GM23338 (cell line): ENCODE measurements around the gene OR52E2. TPM values are rescaled to one million over a fixed set of nuclear protein-coding genes. Genes with fewer than 3 reads are reported as not detected.
A peak's percentile ranks its signal among the peaks of the same experiment; 100 is the strongest.

ENCODE experiments used
- ATAC-seq: fragments of 200-7000 bp; cut with Tn5 transposase; 3 replicates; pipeline ENCODE4 v1.9.1; 2020
- DNase-seq: peaks from one replicate; pipeline ENCODE4 v3.0.0-alpha.2; 2015; ENCODE audit warnings: low spot score
- H2AFZ ChIP-seq: fragments of 200-600 bp; sonication (generic); 2 replicates; pipeline ENCODE4 v1.8.0; 2016; ENCODE audit warnings: antibody characterized with exemption, mild to moderate bottlenecking, moderate library complexity
- H3F3A ChIP-seq: fragments of 200-600 bp; sonication (generic); replicated peaks from 2 replicates; pipeline ENCODE4 v1.8.0; 2017; ENCODE audit warnings: antibody characterized with exemption, mixed run types, low read depth
- H3K27ac ChIP-seq: fragments of 200-600 bp; sonication (generic); 2 replicates; pipeline ENCODE4 v1.6.1; 2016; ENCODE audit warnings: low read depth
- H3K27me3 ChIP-seq: fragments of 200-600 bp; sonication (generic); 2 replicates; pipeline ENCODE4 v1.8.0; 2016; ENCODE audit warnings: mild to moderate bottlenecking, mixed run types, moderate library complexity; ENCODE audit not compliant: insufficient read depth
- H3K36me3 ChIP-seq: fragments of 200-600 bp; sonication (generic); 2 replicates; pipeline ENCODE4 v1.8.0; 2016; ENCODE audit warnings: mild to moderate bottlenecking; ENCODE audit not compliant: insufficient read depth
- H3K4me1 ChIP-seq: fragments of 200-600 bp; sonication (generic); 2 replicates; pipeline ENCODE4 v1.8.0; 2016; ENCODE audit warnings: mild to moderate bottlenecking, moderate library complexity; ENCODE audit not compliant: insufficient read depth
- H3K4me2 ChIP-seq: fragments of 200-600 bp; sonication (generic); 2 replicates; pipeline ENCODE4 v1.7.1; 2017; ENCODE audit warnings: mixed run types
- H3K4me3 ChIP-seq: fragments of 200-600 bp; sonication (generic); 2 replicates; pipeline ENCODE4 v1.6.1; 2016; ENCODE audit warnings: mixed run types
- H3K79me2 ChIP-seq: fragments of 200-600 bp; sonication (generic); replicated peaks from 2 replicates; pipeline ENCODE4 v1.8.0; 2017; ENCODE audit warnings: mild to moderate bottlenecking; ENCODE audit not compliant: insufficient read depth
- H3K9me2 ChIP-seq: fragments of 200-600 bp; sonication (generic); 2 replicates; pipeline ENCODE4 v1.8.0; 2017; ENCODE audit not compliant: insufficient read depth
- H4K20me1 ChIP-seq: fragments of 200-600 bp; sonication (generic); replicated peaks from 2 replicates; pipeline ENCODE4 v1.8.0; 2017; ENCODE audit warnings: mild to moderate bottlenecking; ENCODE audit not compliant: insufficient read depth
- H3K27ac Mint-ChIP-seq: 2 replicates; pipeline ENCODE4 v1.8.0; 2020; ENCODE audit warnings: inconsistent platforms, mild to moderate bottlenecking, moderate library complexity, mixed read lengths
- H3K27me3 Mint-ChIP-seq: 3 replicates; pipeline ENCODE4 v1.8.0; 2022; ENCODE audit warnings: low read depth, mild to moderate bottlenecking, moderate library complexity, mixed read lengths, inconsistent platforms; ENCODE audit not compliant: insufficient read depth, poor library complexity
- H3K36me3 Mint-ChIP-seq: 3 replicates; pipeline ENCODE4 v1.8.0; 2021; ENCODE audit warnings: low read depth, mild to moderate bottlenecking, inconsistent platforms, moderate library complexity, mixed read lengths
- H3K4me1 Mint-ChIP-seq: 3 replicates; pipeline ENCODE4 v1.8.0; 2020; ENCODE audit warnings: mild to moderate bottlenecking, inconsistent platforms, mixed read lengths
- H3K4me3 Mint-ChIP-seq: 3 replicates; pipeline ENCODE4 v1.8.0; 2021; ENCODE audit warnings: moderate library complexity, mild to moderate bottlenecking, inconsistent platforms, mixed read lengths
- H3K9me3 Mint-ChIP-seq: 3 replicates; pipeline ENCODE4 v1.8.0; 2020; ENCODE audit warnings: moderate library complexity, mild to moderate bottlenecking, inconsistent platforms, mixed read lengths
- CREB1 ChIP-seq: fragments of 250-450 bp; sonication (Bioruptor Pico); IDR thresholded peaks from 2 replicates; pipeline ENCODE4 v1.5.0; 2020; ENCODE audit warnings: low read depth, mild to moderate bottlenecking, moderate library complexity
- CTCF ChIP-seq, 2 experiments: fragments of 200-600 bp in 1 of 2; sonication (generic) in 1 of 2; conservative IDR thresholded peaks; 2 replicates each; pipeline versions ENCODE4 v1.5.1 to v1.6.1; 2016 to 2017; ENCODE audit warnings: antibody characterized with exemption in 2 of 2, low read depth in 2 of 2, mild to moderate bottlenecking in 2 of 2, moderate library complexity in 1 of 2
- EZH2phosphoT487 ChIP-seq: fragments of 200-600 bp; sonication (generic); IDR thresholded peaks from one replicate; pipeline ENCODE4 v1.8.1; 2018; ENCODE audit warnings: antibody characterized with exemption; ENCODE audit not compliant: unreplicated experiment
- JUNB ChIP-seq: IDR thresholded peaks from one replicate; pipeline ENCODE4 v1.6.1; 2016; ENCODE audit warnings: antibody characterized with exemption; ENCODE audit not compliant: unreplicated experiment
- NANOG ChIP-seq: IDR thresholded peaks from 2 replicates; pipeline ENCODE4 v1.6.1; 2016; ENCODE audit warnings: antibody characterized with exemption, borderline replicate concordance
- POLR2AphosphoS5 ChIP-seq: IDR thresholded peaks from 2 replicates; pipeline ENCODE4 v1.6.1; 2016; ENCODE audit warnings: antibody characterized with exemption, low read depth
- REST ChIP-seq: IDR thresholded peaks from one replicate; pipeline ENCODE4 v1.6.1; 2018; ENCODE audit warnings: antibody characterized with exemption; ENCODE audit not compliant: unreplicated experiment
- STAT1 ChIP-seq: IDR thresholded peaks from one replicate; pipeline ENCODE4 v1.6.1; 2016; ENCODE audit warnings: antibody characterized with exemption; ENCODE audit not compliant: unreplicated experiment
- ZNF331 ChIP-seq: fragments of 250-450 bp; sonication (Bioruptor Pico); IDR thresholded peaks from 2 replicates; pipeline ENCODE4 v1.5.0; 2020; ENCODE audit warnings: low read depth, mild to moderate bottlenecking, moderate library complexity
- ZNF462 ChIP-seq: fragments of 250-450 bp; sonication (Bioruptor Pico); IDR thresholded peaks from 2 replicates; pipeline ENCODE4 v1.5.0; 2020; ENCODE audit warnings: mild to moderate bottlenecking, moderate library complexity
- polyA plus RNA-seq: library from polyadenylated mRNA; unstranded; fragments of >200 nt; fragmentation: Nextera tagmentation; extraction: Ambion mirVana; gene quantifications from 2 replicates; pipeline ENCODE4 v1.2.1, GENCODE V29; 2016
- total RNA-seq: library from RNA; depleted of rRNA; stranded (reverse); fragments of >200 nt; shearing (Covaris generic); gene quantifications from 2 replicates; pipeline ENCODE4 v1.2.3, GENCODE V29; 2014

OR52E2 gene
- total and polyA plus RNA-seq, 2 experiments from 2014 or later: not detected

GRCh38 chr11:5046754-5047330 is 12.6 kb downstream of the OR52E2 start:
- Histone ChIP-seq H3K27me3 (no peaks in the 10 kb centered on the region), H3K36me3 (no peaks in the 10 kb centered on the region), H4K20me1 (no peaks in the 10 kb centered on the region), H3K4me3 (no peak overlapping the region), H3K4me1 (no peaks in the 10 kb centered on the region), H3K79me2 (no peaks in the 10 kb centered on the region), H2AFZ (peak overlapping the region; percentile 12; the same call in 1 of the 2 replicates), H3K9me2 (no peaks in the 10 kb centered on the region), H3K4me2 (no peak overlapping the region), H3F3A (no peaks in the 10 kb centered on the region), H3K27ac (no peak overlapping the region)
- peaks cover 7% of the 10 kb centered on the region for H3K4me1 Mint-ChIP-seq
- ATAC-seq (no peak), DNase-seq (peak; percentile 23)
- no peak overlapping the region for H3K4me3 Mint-ChIP-seq
- H3K36me3 Mint-ChIP-seq: no peaks in the 10 kb centered on the region
- H3K27ac Mint-ChIP-seq: no peak overlapping the region
- TF ChIP-seq ZNF462 (0 out of 2 replicates have a peak, but pooled peaks have one; percentile 9), CTCF (conservative IDR thresholded peaks at IDR 0.05; ENCODE audit: low read depth in 2 of 2) (no peak)
- H3K9me3 Mint-ChIP-seq: no peaks in the 10 kb centered on the region
- no peaks in the 10 kb centered on the region for H3K27me3 Mint-ChIP-seq

GRCh38 chr11:5046226-5046625 is 13.2 kb downstream of the OR52E2 start, which contains the start of gene OR52J3:
TSS of gene OR52J3 (plus strand) at chr11:5046526. CDS start at chr11:5046526, 0 bp downstream.
- Mint-ChIP-seq H3K27ac (no peak within 1 kb of the TSS), H3K4me1 (peaks cover 7% of the 10 kb centered on the region)
- TF ChIP-seq JUNB: no peak
- no peak for TF ChIP-seq ZNF331 (CRISPR knock-in tag)
- no peak for TF ChIP-seq NANOG
- no peak for TF ChIP-seq EZH2phosphoT487
- no peak for TF ChIP-seq STAT1
- TF ChIP-seq POLR2AphosphoS5: no peak
- no peak for TF ChIP-seq CREB1
- no peak for TF ChIP-seq REST

More at GRCh38 chr11:5046226-5046625, 13.2 kb downstream of the OR52E2 start, which contains the start of gene OR52J3:
- Mint-ChIP-seq H3K27me3 (no peaks in the 10 kb centered on the region), H3K36me3 (no peaks in the 10 kb centered on the region), H3K4me3 (no peak within 1 kb of the TSS), H3K9me3 (no peaks in the 10 kb centered on the region)
- Histone ChIP-seq H3K4me2 (no peak within 1 kb of the TSS), H2AFZ (peak within 1 kb of the TSS; percentile 12; the same call in 1 of the 2 replicates), H3K4me1 (no peaks in the 10 kb centered on the region), H3K9me2 (no peaks in the 10 kb centered on the region), H3K79me2 (no peaks in the 10 kb centered on the region), H3K4me3 (no peak within 1 kb of the TSS), H4K20me1 (no peaks in the 10 kb centered on the region), H3F3A (no peaks in the 10 kb centered on the region), H3K27me3 (no peaks in the 10 kb centered on the region), H3K27ac (no peak within 1 kb of the TSS), H3K36me3 (no peaks in the 10 kb centered on the region)
- ATAC-seq: no peak
- DNase-seq: no peak
